PC-3 (cell line): ENCODE measurements around the gene TGM3.

ENCODE experiments used
- CTCF ChIP-seq: fragments of 300-600 bp; sonication (generic); conservative IDR thresholded peaks from 2 replicates; pipeline ENCODE4 v1.5.1; 2017; ENCODE audit warnings: antibody characterized with exemption, low read depth, mild to moderate bottlenecking, low read length
- EZH2 ChIP-seq: fragments of 300-600 bp; sonication (generic); IDR thresholded peaks from one replicate; pipeline ENCODE4 v1.6.1; 2017; ENCODE audit warnings: antibody characterized with exemption, mild to moderate bottlenecking, low read length; ENCODE audit not compliant: unreplicated experiment

- TF ChIP-seq EZH2, result no peak
- no peak for TF ChIP-seq CTCF
Observed at GRCh38 chr20:2252419-2252997, 43.3 kb upstream of the TGM3 start.
